KOPT-K1 (cell line): ENCODE measurements around the gene LSM14A.

Experiments
- H3K27ac ChIP-seq: fragments of 200-600 bp; sonication (generic); 2 replicates; pipeline ENCODE4 v1.5.1; 2016; ENCODE audit warnings: antibody characterized with exemption, mild to moderate bottlenecking, low read depth, low read length; ENCODE audit not compliant: poor library complexity, severe bottlenecking
- H3K36me3 ChIP-seq: fragments of 200-600 bp; sonication (generic); 2 replicates; pipeline ENCODE4 v1.5.1; 2017; ENCODE audit warnings: antibody characterized with exemption, mild to moderate bottlenecking, low read length, moderate library complexity; ENCODE audit not compliant: insufficient read depth
- H3K9me3 ChIP-seq: fragments of 200-600 bp; sonication (generic); 2 replicates; pipeline ENCODE4 v1.5.1; 2017; ENCODE audit warnings: antibody characterized with exemption, low read length, mild to moderate bottlenecking; ENCODE audit not compliant: insufficient read depth, poor library complexity, severe bottlenecking

The LSM14A gene

GRCh38 chr19:34261334-34262109 is 89.2 kb downstream of the LSM14A start:
- Histone ChIP-seq H3K36me3 (no peaks in the 10 kb centered on the region), H3K27ac (no peak overlapping the region), H3K9me3 (no peaks in the 10 kb centered on the region)

GRCh38 chr19:34263745-34264237 is 91.5 kb downstream of the LSM14A start:
- no peak overlapping the region for H3K27ac ChIP-seq
- no peaks in the 10 kb centered on the region for H3K9me3 ChIP-seq
- H3K36me3 ChIP-seq = no peaks in the 10 kb centered on the region

DNA sequence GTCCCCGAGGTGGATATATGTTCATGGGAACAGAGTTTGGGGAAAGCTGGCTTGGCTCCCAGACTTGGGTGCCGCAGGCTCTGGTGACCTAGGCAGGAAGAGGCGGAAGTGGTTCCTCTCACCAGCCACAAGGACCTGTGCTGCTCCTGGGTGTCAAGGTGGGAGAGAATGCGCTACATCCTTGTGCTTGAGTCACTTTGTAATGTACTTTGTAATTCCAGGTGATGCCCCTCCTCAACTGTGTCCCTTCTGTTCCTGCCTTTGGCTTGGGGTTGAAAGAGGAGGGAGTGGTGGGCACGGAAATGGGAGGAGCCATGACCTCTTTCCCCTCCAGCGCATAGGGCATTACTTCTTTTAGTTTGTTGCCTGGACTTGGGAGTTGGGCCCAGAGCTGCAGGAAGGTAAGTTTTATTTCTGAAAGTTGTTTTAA is 92.9 kb downstream of the LSM14A start:
- H3K9me3 ChIP-seq = no peaks in the 10 kb centered on the region
- H3K27ac ChIP-seq = no peak overlapping the region
- H3K36me3 ChIP-seq = no peaks in the 10 kb centered on the region

DNA sequence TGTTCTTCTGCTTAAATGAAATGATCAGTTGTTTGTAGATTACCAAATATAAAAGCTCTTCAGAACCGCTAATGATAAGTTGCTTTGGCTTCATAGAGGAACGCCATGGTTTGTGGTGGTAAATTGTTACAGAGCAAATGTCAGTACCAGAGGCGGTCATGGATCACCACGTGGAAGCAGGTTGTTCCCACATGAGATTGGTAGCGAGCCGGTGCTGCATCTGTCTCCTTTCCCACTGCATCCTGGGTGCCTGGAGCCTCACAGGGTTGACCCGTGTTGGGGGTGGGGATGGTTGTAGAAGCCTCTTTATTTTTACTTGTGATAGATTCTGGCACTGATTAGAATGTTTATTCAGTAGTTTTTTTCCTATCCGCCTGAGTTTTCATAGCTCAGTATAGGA is 96.8 kb downstream of the LSM14A start:
- H3K27ac ChIP-seq = no peak overlapping the region
- no peaks in the 10 kb centered on the region for H3K36me3 ChIP-seq
- H3K9me3 ChIP-seq = no peaks in the 10 kb centered on the region

- no peak overlapping the region for H3K27ac ChIP-seq
- H3K36me3 ChIP-seq = no peaks in the 10 kb centered on the region
- no peaks in the 10 kb centered on the region for H3K9me3 ChIP-seq
Measured at GRCh38 chr19:34269489-34269888, 97.2 kb downstream of the LSM14A start.

DNA sequence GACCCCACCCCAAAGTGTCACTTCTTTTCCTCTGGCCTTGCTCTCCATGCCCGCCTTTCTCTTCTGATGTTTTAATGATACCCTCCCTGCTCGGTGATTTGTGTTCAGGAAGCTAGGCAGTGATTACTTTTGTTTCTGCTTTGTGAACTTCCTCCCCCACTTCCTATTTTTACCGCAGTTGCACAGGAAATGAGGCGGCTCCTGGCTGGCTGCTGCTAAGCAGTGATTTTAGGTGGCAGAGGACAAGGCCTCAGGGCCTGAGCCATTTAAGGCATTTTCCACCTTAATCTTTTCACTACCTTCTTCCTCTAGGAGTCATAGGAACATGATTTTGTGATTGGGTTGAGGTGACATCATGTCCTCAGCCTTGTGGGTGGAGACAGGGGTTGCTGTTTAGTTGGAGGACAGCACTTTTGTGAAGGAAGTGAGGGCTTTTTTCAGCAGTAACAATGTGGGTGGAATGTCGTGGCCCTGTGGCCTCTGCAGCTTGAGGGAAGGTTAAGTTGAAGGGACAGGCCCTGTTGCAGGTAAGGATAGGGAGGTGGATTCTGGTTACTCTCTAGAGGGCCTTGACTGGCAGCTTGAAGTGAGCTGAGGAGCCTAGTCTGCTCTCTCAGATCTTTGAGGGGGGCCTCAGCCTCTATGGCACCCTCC is 97.8 kb downstream of the LSM14A start:
- Histone ChIP-seq H3K27ac (no peak overlapping the region), H3K9me3 (no peaks in the 10 kb centered on the region), H3K36me3 (no peaks in the 10 kb centered on the region)

- H3K36me3 ChIP-seq = no peaks in the 10 kb centered on the region
- H3K27ac ChIP-seq = no peak overlapping the region
- no peaks in the 10 kb centered on the region for H3K9me3 ChIP-seq
Measured at GRCh38 chr19:34273121-34273520, 100.8 kb downstream of the LSM14A start.

DNA sequence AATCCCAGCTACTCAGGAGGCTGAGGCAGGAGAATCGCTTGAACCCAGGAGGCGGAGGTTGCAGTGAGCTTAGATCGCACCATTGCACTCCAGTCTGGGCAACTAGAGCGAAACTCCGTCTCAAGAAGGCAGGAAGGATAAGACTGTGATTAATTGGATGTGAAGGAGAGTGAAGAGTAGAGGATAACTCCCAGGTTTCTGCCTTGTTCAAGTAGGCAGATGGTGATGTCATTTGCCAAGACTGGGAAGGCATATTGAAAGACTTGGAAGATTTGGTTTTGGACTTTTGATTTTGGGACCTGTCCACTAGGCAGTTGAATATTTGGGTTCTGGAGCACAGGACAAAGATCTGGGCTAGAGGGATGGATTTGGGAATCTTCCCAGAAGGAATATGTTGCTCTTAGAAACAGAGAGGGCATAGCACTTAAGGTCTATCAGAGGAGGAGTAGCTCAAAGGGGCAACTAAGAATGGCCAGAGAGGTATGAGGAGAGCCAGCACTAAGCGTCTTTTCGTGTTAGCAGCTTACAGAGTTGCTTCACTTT is 102.1 kb downstream of the LSM14A start:
- H3K9me3 ChIP-seq = no peaks in the 10 kb centered on the region
- no peak overlapping the region for H3K27ac ChIP-seq
- no peaks in the 10 kb centered on the region for H3K36me3 ChIP-seq

DNA sequence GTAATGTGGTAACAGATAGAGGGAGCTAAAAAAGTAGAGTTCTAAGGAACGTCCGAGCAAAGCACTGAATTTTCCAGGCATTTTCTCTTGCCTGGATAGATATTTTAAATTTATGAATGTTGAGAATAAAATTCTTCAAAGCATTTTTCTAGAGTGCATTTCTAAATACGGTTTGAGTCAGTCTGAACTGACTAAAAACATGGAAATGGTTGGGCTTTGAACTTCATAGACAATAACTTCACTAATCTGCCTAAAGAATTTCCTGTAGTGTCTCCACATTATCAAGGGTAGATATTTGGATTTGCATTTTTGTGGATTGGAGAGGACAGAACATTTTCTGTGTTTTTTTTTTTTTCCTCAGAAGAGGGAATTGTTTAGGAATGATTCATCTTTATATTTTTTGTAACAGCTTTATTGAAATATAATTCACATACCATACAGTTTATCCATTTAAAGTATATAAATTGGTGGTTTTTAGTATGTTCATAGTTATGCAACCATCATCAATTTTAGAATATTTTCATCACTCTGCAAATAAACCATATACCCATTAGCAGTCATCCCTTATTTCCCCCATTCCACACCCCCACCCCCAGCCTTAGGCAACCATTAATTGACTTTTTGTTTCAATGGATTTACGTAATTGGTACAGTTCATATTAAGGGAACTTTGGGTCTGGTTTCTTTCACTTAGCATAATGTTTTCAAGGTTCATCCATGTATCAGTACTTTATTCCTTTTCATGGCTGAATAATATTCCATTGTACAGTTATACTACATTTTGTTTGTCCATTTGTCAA is 102.7 kb downstream of the LSM14A start:
- H3K36me3 ChIP-seq = no peaks in the 10 kb centered on the region

GRCh38 chr19:34275705-34276104 is 103.4 kb downstream of the LSM14A start:
- Histone ChIP-seq H3K9me3 (no peaks in the 10 kb centered on the region), H3K27ac (no peak overlapping the region), H3K36me3 (no peaks in the 10 kb centered on the region)

More for the DNA sequence above, 102.7 kb downstream of the LSM14A start:
- Histone ChIP-seq H3K27ac (no peak overlapping the region), H3K9me3 (no peaks in the 10 kb centered on the region)

- H3K36me3 ChIP-seq = no peaks in the 10 kb centered on the region
- H3K9me3 ChIP-seq = no peaks in the 10 kb centered on the region
- H3K27ac ChIP-seq = no peak overlapping the region
Measured at GRCh38 chr19:34276614-34277013, 104.3 kb downstream of the LSM14A start.

DNA sequence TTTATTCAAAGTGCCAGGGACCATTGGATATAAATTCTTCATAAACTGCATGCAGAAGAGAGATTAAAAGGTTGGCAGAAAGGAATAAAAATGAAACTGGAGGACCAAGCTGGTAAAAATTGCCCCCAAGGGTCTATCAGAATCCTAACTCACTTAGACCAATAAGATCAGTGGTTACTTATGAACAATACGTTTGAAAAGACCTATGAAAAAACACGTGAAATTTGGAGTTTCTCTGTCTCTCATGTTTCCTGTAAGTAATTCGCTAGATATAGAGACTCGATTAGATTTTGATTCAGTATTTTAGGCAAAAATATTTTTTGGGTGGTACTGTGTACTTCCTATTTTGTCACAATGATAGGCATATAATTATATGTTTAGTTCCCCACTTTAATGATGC is 104.9 kb downstream of the LSM14A start:
- H3K27ac ChIP-seq = no peak overlapping the region
- no peaks in the 10 kb centered on the region for H3K9me3 ChIP-seq
- no peaks in the 10 kb centered on the region for H3K36me3 ChIP-seq

DNA sequence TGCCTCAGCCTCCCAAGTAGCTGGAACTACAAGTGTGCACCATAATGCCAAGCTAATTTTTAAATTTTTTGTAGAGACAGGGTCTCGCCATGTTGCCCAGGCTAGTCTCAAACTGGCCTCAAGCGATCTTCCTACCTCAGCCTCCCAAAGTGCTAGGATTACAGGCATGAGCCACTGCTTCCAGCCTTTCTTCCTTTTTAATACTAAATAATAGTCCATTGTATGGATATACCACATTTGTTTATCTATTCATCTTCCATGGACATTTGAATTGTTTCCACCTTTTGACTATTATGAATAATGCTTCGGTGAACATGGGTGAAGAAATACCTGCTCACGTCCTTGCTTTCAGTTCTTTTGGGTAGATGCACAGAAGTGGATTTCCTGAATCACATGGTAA is 106.5 kb downstream of the LSM14A start:
- H3K9me3 ChIP-seq = no peaks in the 10 kb centered on the region
- H3K27ac ChIP-seq = no peak overlapping the region

More for the DNA sequence above, 106.5 kb downstream of the LSM14A start:
- H3K36me3 ChIP-seq = no peaks in the 10 kb centered on the region
